HepG2 (cell line): Measurements from ENCODE around the gene SLC38A3. TPM values are rescaled to one million over a fixed set of nuclear protein-coding genes. Genes with fewer than 3 reads are reported as not detected.

ENCODE experiments used
- DMAP1 ChIP-seq: IDR thresholded peaks from 2 replicates; pipeline ENCODE4 v1.6.1; 2016
- DR1 ChIP-seq: sonication (generic); formaldehyde crosslinking; IDR thresholded peaks from 2 replicates; pipeline ENCODE4 v1.8.0; 2021; ENCODE audit warnings: mild to moderate bottlenecking, missing genetic modification reagents, inconsistent platforms
- ESRRA ChIP-seq: sonication (generic); formaldehyde crosslinking; IDR thresholded peaks from 2 replicates; pipeline ENCODE4 v1.5.1; 2020; ENCODE audit warnings: mild to moderate bottlenecking, low read depth, missing genetic modification reagents
- HNRNPUL1 ChIP-seq: fragments of 200-400 bp; formaldehyde crosslinking; IDR thresholded peaks from 2 replicates; pipeline ENCODE4 v1.6.1; 2017; ENCODE audit warnings: low read depth, mild to moderate bottlenecking, low read length, moderate library complexity
- JUN ChIP-seq: sonication (generic); formaldehyde crosslinking; IDR thresholded peaks from 2 replicates; pipeline ENCODE4 v1.4.0; 2020; ENCODE audit warnings: mild to moderate bottlenecking, missing genetic modification reagents
- KLF12 ChIP-seq: sonication (generic); formaldehyde crosslinking; IDR thresholded peaks from 2 replicates; pipeline ENCODE4 v1.4.0; 2020; ENCODE audit warnings: missing genetic modification reagents, borderline replicate concordance
- KLF16 ChIP-seq, 2 experiments: sonication (generic) in 1 of 2; formaldehyde crosslinking in 1 of 2; IDR thresholded peaks; 2 replicates each; pipeline versions ENCODE4 v1.6.1 to v1.8.0; 2016 to 2023; ENCODE audit warnings: missing genetic modification reagents in 2 of 2, missing compliant biosample characterization in 1 of 2
- SATB2 ChIP-seq: sonication (generic); formaldehyde crosslinking; IDR thresholded peaks from 2 replicates; pipeline ENCODE4 v1.5.0; 2020; ENCODE audit warnings: missing genetic modification reagents
- SNAI1 ChIP-seq: sonication (generic); formaldehyde crosslinking; IDR thresholded peaks from 2 replicates; pipeline ENCODE4 v1.5.0; 2020; ENCODE audit warnings: mild to moderate bottlenecking, missing genetic modification reagents, borderline replicate concordance
- SRF ChIP-seq: IDR thresholded peaks from 2 replicates; pipeline ENCODE4 v1.6.1; 2011; ENCODE audit warnings: mild to moderate bottlenecking, low read depth, low read length, moderate library complexity
- WIZ ChIP-seq: sonication (generic); formaldehyde crosslinking; IDR thresholded peaks from 2 replicates; pipeline ENCODE4 v1.5.1; 2020; ENCODE audit warnings: mild to moderate bottlenecking, missing genetic modification reagents
- ZBTB20 ChIP-seq: sonication (generic); formaldehyde crosslinking; IDR thresholded peaks from 2 replicates; pipeline ENCODE4 v1.8.1; 2023; ENCODE audit warnings: missing genetic modification reagents, low read depth, mild to moderate bottlenecking, borderline replicate concordance
- ZNF234 ChIP-seq: sonication (generic); formaldehyde crosslinking; conservative IDR thresholded peaks from 2 replicates; pipeline ENCODE4 v1.5.1; 2020; ENCODE audit warnings: mild to moderate bottlenecking, missing genetic modification reagents
- ZNF431 ChIP-seq: sonication (generic); formaldehyde crosslinking; IDR thresholded peaks from 2 replicates; pipeline ENCODE4 v1.9.0; 2022; ENCODE audit warnings: missing genetic modification reagents, low read depth, mild to moderate bottlenecking, borderline replicate concordance
- ZNF432 ChIP-seq: sonication (generic); formaldehyde crosslinking; IDR thresholded peaks from 2 replicates; pipeline ENCODE4 v1.5.0; 2020; ENCODE audit warnings: missing genetic modification reagents, mild to moderate bottlenecking, borderline replicate concordance
- ZNF558 ChIP-seq: sonication (generic); formaldehyde crosslinking; IDR thresholded peaks from 2 replicates; pipeline ENCODE4 v1.9.0; 2022; ENCODE audit warnings: mild to moderate bottlenecking, missing genetic modification reagents, borderline replicate concordance
- ZNF776 ChIP-seq: sonication (generic); formaldehyde crosslinking; IDR thresholded peaks from 2 replicates; pipeline ENCODE4 v1.4.0; 2020; ENCODE audit warnings: mild to moderate bottlenecking, missing genetic modification reagents
- ZNF83 ChIP-seq: sonication (generic); formaldehyde crosslinking; IDR thresholded peaks from 2 replicates; pipeline ENCODE4 v1.4.0; 2020; ENCODE audit warnings: missing genetic modification reagents, mild to moderate bottlenecking, borderline replicate concordance
- ZSCAN12 ChIP-seq: sonication (generic); formaldehyde crosslinking; IDR thresholded peaks from 2 replicates; pipeline ENCODE4 v1.9.0; 2021; ENCODE audit warnings: mild to moderate bottlenecking, missing genetic modification reagents
- polyA plus RNA-seq, 8 experiments: library from polyadenylated mRNA; depleted of rRNA in 3 of 8; stranded (reverse) in 7 of 8; unstranded in 1 of 8; fragments of >200 nt; fragmentation: Illumina TruSeq in 4 of 8; extraction: Trizol in 4 of 8; gene quantifications; 2 replicates each; pipeline versions ENCODE4 v1.2.1 to v1.2.3, GENCODE V29; 2011 to 2016; ENCODE audit warnings: low read depth in 4 of 8, missing spikeins in 1 of 8, mixed read lengths in 1 of 8; ENCODE audit not compliant: insufficient read depth in 1 of 8
- total RNA-seq, 5 experiments: library from RNA; depleted of rRNA; stranded (reverse); fragments of >200 nt; fragmentation: Illumina TruSeq; extraction: Trizol; gene quantifications; 2 replicates each; pipeline ENCODE4 v1.2.3, GENCODE V29; 2016; ENCODE audit warnings: low read depth in 1 of 5
- TF ChIP-seq, protein P1 (sequence below): sonication (generic); formaldehyde crosslinking; IDR thresholded peaks from 2 replicates; pipeline ENCODE4 v1.8.1; 2023; ENCODE audit warnings: mild to moderate bottlenecking, moderate library complexity, missing genetic modification reagents
- TF ChIP-seq, protein P2 (sequence below): sonication (generic); formaldehyde crosslinking; IDR thresholded peaks from 2 replicates; pipeline ENCODE4 v1.5.0; 2020; ENCODE audit warnings: missing genetic modification reagents
- TF ChIP-seq, protein P3 (sequence below): sonication (generic); formaldehyde crosslinking; IDR thresholded peaks from 2 replicates; pipeline ENCODE4 v1.5.0; 2020; ENCODE audit warnings: missing genetic modification reagents
- TF ChIP-seq, protein P4 (sequence below): IDR thresholded peaks from 2 replicates; pipeline ENCODE4 v1.6.1; 2016; ENCODE audit warnings: missing genetic modification reagents, missing compliant biosample characterization
- TF ChIP-seq, protein P5 (sequence below): sonication (generic); formaldehyde crosslinking; IDR thresholded peaks from 2 replicates; pipeline ENCODE4 v1.4.0; 2020; ENCODE audit warnings: low read depth, mild to moderate bottlenecking, missing genetic modification reagents
- TF ChIP-seq, protein P6 (sequence below): sonication (generic); formaldehyde crosslinking; IDR thresholded peaks from 2 replicates; pipeline ENCODE4 v1.4.0; 2020; ENCODE audit warnings: mild to moderate bottlenecking, missing genetic modification reagents

Gene SLC38A3
- total and polyA plus RNA-seq, 2 of the 13 experiments (the other 11 are each of a cell fraction or from before 2014, with no cell fraction given) = 29.8 to 164 TPM

DNA sequence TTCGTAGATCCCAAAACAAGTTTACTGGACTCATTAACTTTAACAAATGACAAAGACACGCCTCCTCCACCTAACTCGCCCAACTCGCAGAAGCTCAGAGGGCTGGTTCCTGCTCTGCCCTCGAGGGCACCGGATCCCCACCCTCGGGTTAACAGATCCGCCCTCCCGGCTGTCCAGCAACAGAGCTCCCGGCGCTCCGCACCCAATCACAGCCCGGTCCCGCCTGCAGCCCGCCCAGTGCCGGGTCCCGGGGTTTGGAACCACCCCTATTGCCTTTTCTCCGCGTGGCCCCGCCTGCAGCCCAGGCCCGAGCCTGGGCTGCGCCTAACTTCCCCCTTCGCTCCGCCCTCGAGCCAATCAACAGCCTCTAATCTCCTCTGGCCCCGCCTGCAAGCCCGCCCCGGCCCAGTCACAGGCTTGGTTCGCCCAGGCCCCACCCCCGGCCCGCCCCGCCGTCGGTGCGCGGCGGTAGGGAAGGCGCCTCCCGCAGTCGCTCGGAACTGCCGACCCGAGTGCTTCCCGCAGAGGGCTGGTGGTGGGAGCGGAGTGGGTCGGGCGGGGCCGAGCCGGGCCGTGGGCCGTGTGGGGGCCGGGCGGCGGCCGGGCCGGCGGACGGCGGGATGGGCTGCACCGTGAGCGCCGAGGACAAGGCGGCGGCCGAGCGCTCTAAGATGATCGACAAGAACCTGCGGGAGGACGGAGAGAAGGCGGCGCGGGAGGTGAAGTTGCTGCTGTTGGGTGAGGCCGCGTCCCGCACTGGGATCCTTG, 30.8 kb downstream of the SLC38A3 start, which contains the start of gene GNAI2 (continued):
- TF ChIP-seq, protein P1, sequence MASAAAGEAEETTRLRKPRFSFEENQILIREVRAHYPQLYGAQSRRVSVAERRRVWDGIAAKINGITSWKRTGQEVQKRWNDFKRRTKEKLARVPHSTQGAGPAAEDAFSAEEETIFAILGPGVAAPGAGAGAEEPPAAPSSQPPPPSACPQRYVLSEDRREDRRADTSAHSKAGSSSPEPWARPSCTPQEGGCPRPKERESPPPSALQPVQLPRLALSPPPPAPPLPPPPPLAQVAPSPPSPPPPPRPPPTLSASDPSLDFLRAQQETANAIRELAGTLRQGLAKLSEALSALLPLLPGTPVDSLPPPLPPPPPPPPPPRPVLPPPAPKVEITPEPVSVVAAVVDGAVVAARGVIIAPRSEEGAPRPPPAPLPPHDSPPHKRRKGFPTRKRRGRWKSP (CRISPR knock-in tag) = 0 out of 2 replicates have a peak, but pooled peaks have one; percentile 54
- TF ChIP-seq ZNF234 (no peak), ZNF83 (no peak), JUN (no peak), ESRRA (CRISPR knock-in tag) (0 out of 2 replicates have a peak, but pooled peaks have one; percentile 17), KLF12 (CRISPR knock-in tag) (no peak; the same call in 1 of the 2 replicates), WIZ (CRISPR knock-in tag) (no peak), SNAI1 (CRISPR knock-in tag) (no peak), KLF16 (CRISPR knock-in tag; IDR thresholded peaks at IDR 0.05) (0 out of 4 replicates have a peak, but pooled peaks of 1 of the 2 experiments have one; percentile 37), ZNF431 (CRISPR knock-in tag) (no peak), ZNF432 (CRISPR knock-in tag) (no peak), ZSCAN12 (CRISPR knock-in tag) (no peak), ZNF558 (CRISPR knock-in tag) (no peak), DR1 (CRISPR knock-in tag) (peak; percentile 59; the same call in 1 of the 2 replicates), ZNF776 (CRISPR knock-in tag) (no peak; the same call in 1 of the 2 replicates), SATB2 (CRISPR knock-in tag) (no peak), SRF (no peak), HNRNPUL1 (no peak), ZBTB20 (CRISPR knock-in tag) (no peak), DMAP1 (no peak)
- TF ChIP-seq, protein P2, sequence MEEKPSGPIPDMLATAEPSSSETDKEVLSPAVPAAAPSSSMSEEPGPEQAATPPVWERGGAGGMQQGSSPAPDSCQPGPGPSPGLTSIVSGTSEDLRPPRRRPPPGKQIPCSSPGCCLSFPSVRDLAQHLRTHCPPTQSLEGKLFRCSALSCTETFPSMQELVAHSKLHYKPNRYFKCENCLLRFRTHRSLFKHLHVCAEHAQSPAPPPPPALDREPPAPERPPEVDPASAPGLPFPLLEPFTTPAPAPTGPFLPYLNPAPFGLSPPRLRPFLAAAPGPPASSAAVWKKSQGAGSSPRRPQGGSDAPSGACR (CRISPR knock-in tag) = no peak
- TF ChIP-seq, protein P3, sequence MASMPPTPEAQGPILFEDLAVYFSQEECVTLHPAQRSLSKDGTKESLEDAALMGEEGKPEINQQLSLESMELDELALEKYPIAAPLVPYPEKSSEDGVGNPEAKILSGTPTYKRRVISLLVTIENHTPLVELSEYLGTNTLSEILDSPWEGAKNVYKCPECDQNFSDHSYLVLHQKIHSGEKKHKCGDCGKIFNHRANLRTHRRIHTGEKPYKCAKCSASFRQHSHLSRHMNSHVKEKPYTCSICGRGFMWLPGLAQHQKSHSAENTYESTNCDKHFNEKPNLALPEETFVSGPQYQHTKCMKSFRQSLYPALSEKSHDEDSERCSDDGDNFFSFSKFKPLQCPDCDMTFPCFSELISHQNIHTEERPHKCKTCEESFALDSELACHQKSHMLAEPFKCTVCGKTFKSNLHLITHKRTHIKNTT (CRISPR knock-in tag) = no peak
- TF ChIP-seq, protein P4, sequence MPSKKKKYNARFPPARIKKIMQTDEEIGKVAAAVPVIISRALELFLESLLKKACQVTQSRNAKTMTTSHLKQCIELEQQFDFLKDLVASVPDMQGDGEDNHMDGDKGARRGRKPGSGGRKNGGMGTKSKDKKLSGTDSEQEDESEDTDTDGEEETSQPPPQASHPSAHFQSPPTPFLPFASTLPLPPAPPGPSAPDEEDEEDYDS = peak; percentile 78
- TF ChIP-seq, protein P5, sequence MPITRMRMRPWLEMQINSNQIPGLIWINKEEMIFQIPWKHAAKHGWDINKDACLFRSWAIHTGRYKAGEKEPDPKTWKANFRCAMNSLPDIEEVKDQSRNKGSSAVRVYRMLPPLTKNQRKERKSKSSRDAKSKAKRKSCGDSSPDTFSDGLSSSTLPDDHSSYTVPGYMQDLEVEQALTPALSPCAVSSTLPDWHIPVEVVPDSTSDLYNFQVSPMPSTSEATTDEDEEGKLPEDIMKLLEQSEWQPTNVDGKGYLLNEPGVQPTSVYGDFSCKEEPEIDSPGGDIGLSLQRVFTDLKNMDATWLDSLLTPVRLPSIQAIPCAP (CRISPR knock-in tag) = no peak
- TF ChIP-seq, protein P6, sequence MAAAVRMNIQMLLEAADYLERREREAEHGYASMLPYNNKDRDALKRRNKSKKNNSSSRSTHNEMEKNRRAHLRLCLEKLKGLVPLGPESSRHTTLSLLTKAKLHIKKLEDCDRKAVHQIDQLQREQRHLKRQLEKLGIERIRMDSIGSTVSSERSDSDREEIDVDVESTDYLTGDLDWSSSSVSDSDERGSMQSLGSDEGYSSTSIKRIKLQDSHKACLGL = no peak
